Pancreas (tissue), 10 donors: ENCODE data around the gene RPP30. TPM values are rescaled to one million over a fixed set of nuclear protein-coding genes. Genes with fewer than 3 reads are reported as not detected.

Experiments
- ATAC-seq, 4 donors: fragments of 200-7000 bp; cut with Tn5 transposase; one replicate each; pipeline versions ENCODE4 v1.8.0 to v1.9.1; 2020; ENCODE audit warnings: mild to moderate bottlenecking in 4 of 4, moderate library complexity in 4 of 4
- DNase-seq, 6 donors: peaks; one replicate each; pipeline ENCODE4 v3.0.0-alpha.2; 2020
- FAIRE-seq: peaks from 2 replicates; lab custom pipeline; 2012; peaks lifted over from hg19 to GRCh38; lab: Jason Lieb, UNC
- H3K27ac ChIP-seq, 4 donors: fragments of 200-600 bp; sonication (generic); 1 replicate in 3 of 4; 2 replicates in 1 of 4; pipeline versions ENCODE4 v1.5.0 to v1.8.0; 2020
- H3K27me3 ChIP-seq, 4 donors: fragments of 200-600 bp; one replicate each; pipeline ENCODE4 v1.8.0; 2021
- H3K36me3 ChIP-seq, 3 donors: fragments of 200-600 bp; sonication (generic) in 1 of 3; one replicate each; pipeline versions ENCODE4 v1.5.0 to v1.8.0; 2020 to 2021
- H3K4me1 ChIP-seq, 3 donors: fragments of 200-600 bp; one replicate each; pipeline ENCODE4 v1.8.0; 2021
- H3K4me3 ChIP-seq, 4 donors: fragments of 200-600 bp; sonication (generic) in 2 of 4; one replicate each; pipeline versions ENCODE4 v1.5.0 to v1.8.0; 2020 to 2021
- H3K9me3 ChIP-seq, 4 donors: fragments of 200-600 bp; one replicate each; pipeline ENCODE4 v1.8.0; 2021
- CTCF ChIP-seq, 4 donors: fragments of 200-600 bp; sonication (generic) in 3 of 4; IDR thresholded peaks; one replicate each; pipeline versions ENCODE4 v1.5.0 to v1.8.0; 2021; ENCODE audit warnings: antibody characterized with exemption in 4 of 4
- WGBS, 2 donors: extraction: QIAGEN DNeasy Blood & Tissue Kit; methylation state at CpG; one replicate each; pipeline ENCODE4 v1.1.7; 2013; 5-methylcytosine and 5-hydroxymethylcytosine counted together
- intact Hi-C, 3 donors: fragments of 100-400 bp; cut with DNase I; formaldehyde crosslinking; loops; one replicate each; pipeline versions ENCODE4 v1.11.1 to v1.14.2; 2022
- polyA plus RNA-seq, 2 donors: library from polyadenylated mRNA; stranded (reverse); fragments of 200-250 nt; gene quantifications; one replicate each; pipeline ENCODE4 v1.2.3, GENCODE V29; 2013
- total RNA-seq, 6 donors: library from RNA; stranded (reverse); fragmentation: NEBNext Ultra II Directional in 4 of 6; extraction: Animal tissue kit (Norgen Biotek cat#: 25700) in 4 of 6; gene quantifications; one replicate each; pipeline versions ENCODE4 v1.2.1 to v1.2.4, GENCODE V29; 2021 to 2023
- donor health status: healthy with polysubstance abuse.
- donor health status: DM: no; HTN: no; CAD: no; lungs with moderate emphysema.
- donor health status: DM: no; HTN: no; CAD: no.
- donor health status: control.
- donor health status: control.
- donor health status: Bipolar disorder and iron deficiency.
- donor health status: DM: yes; HTN: yes; CAD: no.
- donor health status: DM: no; HTN: no; CAD: no.
- donor health status: DM: no; HTN: no; CAD: no.
- donor health status: DM: yes; HTN: yes; CAD: no.

Gene RPP30
- total and polyA plus RNA-seq, 8 donors, result 5.8 to 23.1 (median 10.2) TPM

DNA sequence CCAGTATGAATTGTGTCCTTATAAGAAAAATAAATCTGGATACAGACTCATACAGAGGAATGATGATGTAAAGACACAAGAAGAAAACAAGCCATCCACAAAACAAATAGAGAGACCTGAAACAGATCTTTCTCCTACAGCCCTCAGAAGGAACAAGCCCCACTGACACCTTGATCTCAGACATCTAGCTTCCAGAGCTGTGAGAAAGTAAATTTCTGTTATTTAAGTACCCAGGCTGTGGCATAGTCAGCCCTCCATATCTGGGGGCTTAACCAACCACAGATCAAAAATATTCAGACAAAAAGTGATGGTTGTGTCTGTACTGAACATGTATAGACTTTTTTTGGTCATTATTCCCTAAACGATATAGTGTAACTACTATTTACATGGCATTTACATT lies 73.0 kb downstream of the RPP30 start:
- no peaks in the 10 kb centered on the region for H3K4me1 ChIP-seq
- no peak for DNase-seq
- no peaks in the 10 kb centered on the region for H3K36me3 ChIP-seq
- ATAC-seq, result no peak
- FAIRE-seq, result no peak
- WGBS, 2 donors, result 0 to 43% methylated on average over 1 of the region's 1 CpG
- H3K4me3 ChIP-seq, result no peak overlapping the region
- no peak for TF ChIP-seq CTCF (IDR thresholded peaks at IDR 0.05)
- H3K9me3 ChIP-seq, result no peaks in the 10 kb centered on the region
- intact Hi-C loops, result no loop called here
- no peaks in the 10 kb centered on the region for H3K27me3 ChIP-seq
- no peak overlapping the region for H3K27ac ChIP-seq

DNA sequence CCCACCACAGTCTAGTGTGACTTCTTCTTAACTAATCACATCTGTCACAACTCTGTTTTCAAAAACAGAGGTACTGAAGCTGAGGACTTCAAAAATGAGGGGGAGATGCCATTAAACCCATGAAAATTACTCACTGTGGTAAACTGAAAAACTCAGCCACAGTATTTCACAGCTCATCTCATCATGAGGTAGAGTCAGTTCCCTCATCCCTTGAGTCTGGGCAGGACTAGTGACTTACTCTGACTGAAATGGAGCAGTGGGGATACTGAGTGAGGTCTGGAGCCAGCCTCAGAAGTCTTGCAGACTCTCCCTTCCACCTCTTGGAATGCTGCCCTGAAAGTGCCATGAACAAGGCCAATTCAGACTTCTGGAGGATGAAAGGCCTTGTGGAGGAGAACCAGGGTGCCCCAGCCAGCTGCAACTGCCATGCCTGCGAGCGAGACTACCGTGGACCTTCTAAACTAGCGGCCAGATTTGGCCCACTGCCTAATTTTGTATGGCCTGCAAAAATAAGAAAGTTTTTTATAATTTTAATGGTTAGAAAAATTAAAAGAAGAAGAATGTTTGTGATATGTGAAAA lies 73.8 kb downstream of the RPP30 start:
- Histone ChIP-seq H3K4me3 (no peak overlapping the region), H3K36me3 (no peaks in the 10 kb centered on the region), H3K9me3 (no peaks in the 10 kb centered on the region), H3K4me1 (no peaks in the 10 kb centered on the region), H3K27me3 (no peaks in the 10 kb centered on the region), H3K27ac (no peak overlapping the region)
- peak in 1 of 4 donors; percentile 38 for ATAC-seq
- DNase-seq, result no peak
- WGBS, 2 donors, result 30% methylated on average over 4 of the region's 4 CpGs
- TF ChIP-seq CTCF (IDR thresholded peaks at IDR 0.05), result no peak
- FAIRE-seq, result no peak
- intact Hi-C loops, result no loop called here

- no peaks in the 10 kb centered on the region for H3K36me3 ChIP-seq
- intact Hi-C loops, result no loop called here
- WGBS, 2 donors, result 78 to 83% methylated on average over 5 of the region's 5 CpGs
- no peaks in the 10 kb centered on the region for H3K4me1 ChIP-seq
- no peaks in the 10 kb centered on the region for H3K27me3 ChIP-seq
- H3K9me3 ChIP-seq, result no peaks in the 10 kb centered on the region
- ATAC-seq (no peak), FAIRE-seq (no peak), DNase-seq (no peak)
- H3K4me3 ChIP-seq, result no peak overlapping the region
- no peak overlapping the region for H3K27ac ChIP-seq
- TF ChIP-seq CTCF (IDR thresholded peaks at IDR 0.05), result no peak
These were observed 75.5 kb downstream of the RPP30 start for GRCh38 chr10:90947030-90947960.

Other genes starting within 250 kb of the RPP30 start
- under 1 TPM in 5 of 6 donors, not detected in 1; 0.04 to 0.37 (median 0.09) TPM for gene HTR7, start 13.9 kb upstream of the RPP30 start, total RNA-seq
- under 1 TPM in 1 of 2 donors, not detected in 1; 0.05 TPM for gene HTR7, start 13.9 kb upstream of the RPP30 start, polyA plus RNA-seq
- 1 to 10 TPM in 3 of 6 donors, under 1 TPM in 3; 0.12 to 2.3 (median 0.90) TPM for gene ANKRD1, start 49.1 kb downstream of the RPP30 start, total RNA-seq
- gene ANKRD1, start 49.1 kb downstream of the RPP30 start, polyA plus RNA-seq, result 1 to 10 TPM; 1.2 to 2.8 TPM